GM15510 (cell line): ENCODE data around the gene PPP5C.

ENCODE experiments used
- POLR2A ChIP-seq: IDR thresholded peaks from 3 replicates; pipeline ENCODE4 v1.6.1; 2011; ENCODE audit warnings: borderline replicate concordance; ENCODE audit not compliant: insufficient read length; ENCODE audit errors: extremely low read depth

The PPP5C gene

DNA sequence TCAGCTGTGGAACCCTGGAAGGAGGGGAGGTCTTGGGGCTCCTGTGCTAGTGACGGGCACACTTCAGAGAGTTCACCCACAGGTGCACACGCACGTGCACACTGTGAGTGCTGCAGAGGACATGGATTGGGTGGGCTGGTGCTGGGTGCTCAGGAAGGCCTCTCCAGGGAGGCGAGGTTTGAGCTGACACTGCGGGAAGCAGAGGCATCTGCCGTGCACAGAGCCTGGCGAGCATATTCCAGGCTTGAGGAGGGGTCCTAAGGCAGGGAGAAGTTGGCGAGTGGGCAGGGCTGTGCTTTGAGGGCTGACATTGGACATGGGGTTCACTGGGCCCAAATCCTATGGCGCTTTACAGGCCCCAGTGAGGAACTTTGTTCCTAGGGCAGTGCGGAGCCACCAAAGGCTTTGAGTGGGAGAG is 40.8 kb downstream of the PPP5C start:
- TF ChIP-seq POLR2A = no peak

DNA sequence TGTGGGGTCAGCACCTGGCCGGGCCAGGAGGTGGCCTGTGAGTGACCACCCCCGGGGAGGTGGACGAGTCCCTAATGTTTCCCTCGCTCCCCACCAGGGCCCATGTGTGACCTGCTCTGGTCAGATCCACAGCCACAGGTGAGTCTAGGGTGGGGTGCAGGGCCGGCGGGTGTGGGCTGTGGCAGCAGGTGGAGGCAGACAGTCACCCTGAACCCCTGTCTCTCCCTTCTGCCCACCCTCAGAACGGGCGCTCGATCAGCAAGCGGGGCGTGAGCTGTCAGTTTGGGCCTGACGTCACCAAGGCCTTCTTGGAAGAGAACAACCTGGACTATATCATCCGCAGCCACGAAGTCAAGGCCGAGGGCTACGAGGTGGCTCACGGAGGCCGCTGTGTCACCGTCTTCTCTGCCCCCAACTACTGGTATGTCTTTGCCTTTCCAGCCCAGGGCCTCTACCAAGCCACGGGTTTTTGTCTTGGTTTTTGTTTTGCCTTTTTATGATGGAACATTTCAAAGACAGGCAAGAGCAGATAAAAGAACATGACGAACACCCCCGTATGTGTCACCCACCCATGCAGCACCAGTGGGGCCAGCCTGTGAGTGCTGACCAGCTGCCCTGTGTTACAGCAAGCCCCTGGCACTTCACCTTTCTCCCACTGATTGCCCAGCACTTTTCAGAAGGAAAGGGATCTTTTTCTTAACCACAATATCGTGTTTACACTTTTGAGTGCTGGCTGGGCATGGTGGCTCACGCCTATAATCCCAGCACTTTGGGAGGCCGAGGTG is 41.6 kb downstream of the PPP5C start:
- no peak for TF ChIP-seq POLR2A

DNA sequence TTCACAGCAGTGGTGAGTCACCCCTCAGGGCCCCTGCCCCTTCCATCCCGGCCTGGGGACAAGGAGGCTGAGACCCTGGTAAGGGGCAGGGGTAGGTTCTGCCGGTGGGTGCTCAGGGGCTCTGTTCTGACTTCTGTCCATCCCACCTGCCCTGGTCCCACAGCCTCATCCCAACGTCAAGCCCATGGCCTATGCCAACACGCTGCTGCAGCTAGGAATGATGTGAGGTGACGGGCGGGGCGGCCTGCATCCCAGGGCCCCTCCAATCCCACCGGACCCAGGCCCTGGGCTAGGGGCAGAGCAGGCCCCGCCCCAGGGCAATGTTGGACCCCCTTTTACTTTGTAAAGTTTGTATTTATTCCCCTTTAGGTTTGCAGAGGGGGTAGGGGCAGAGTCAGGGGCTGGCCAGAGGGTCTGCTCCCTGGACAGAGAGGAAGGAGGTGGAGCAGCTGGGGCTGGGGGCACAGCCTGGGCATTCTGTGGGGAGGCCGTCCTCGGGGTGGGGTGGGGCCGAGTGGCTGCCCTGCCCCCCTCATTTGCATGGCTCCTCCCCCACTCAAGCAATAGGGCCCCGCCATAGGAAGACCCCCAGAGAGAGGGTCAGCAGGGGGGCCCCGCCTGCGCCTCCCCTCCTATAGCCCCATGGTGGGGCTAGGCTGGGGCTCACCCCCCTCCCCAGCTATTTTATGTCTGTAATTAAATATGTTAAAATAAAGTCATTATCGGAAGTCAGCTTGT is 43.4 kb downstream of the PPP5C start:
- TF ChIP-seq POLR2A = no peak

DNA sequence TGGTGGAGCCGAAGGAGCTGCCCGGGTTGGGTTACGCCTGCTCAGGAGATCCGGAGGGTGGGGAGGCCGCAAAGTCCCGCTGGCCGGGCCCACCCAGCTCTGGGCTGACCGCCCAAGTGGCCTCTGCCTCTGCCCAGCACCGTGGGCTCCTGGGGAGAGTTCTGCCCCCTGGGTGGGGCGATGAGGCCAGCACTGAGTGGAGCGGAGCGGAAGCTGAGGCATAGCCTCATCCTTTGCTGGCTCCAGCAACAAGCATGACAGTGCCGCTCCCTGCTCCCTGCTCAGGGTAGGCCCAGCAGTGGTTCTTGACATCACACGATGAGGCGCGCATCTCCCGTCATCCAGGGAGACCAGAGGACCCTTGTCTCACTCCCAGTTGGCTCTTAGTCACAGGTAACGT is 44.0 kb downstream of the PPP5C start:
- TF ChIP-seq POLR2A = no peak

DNA sequence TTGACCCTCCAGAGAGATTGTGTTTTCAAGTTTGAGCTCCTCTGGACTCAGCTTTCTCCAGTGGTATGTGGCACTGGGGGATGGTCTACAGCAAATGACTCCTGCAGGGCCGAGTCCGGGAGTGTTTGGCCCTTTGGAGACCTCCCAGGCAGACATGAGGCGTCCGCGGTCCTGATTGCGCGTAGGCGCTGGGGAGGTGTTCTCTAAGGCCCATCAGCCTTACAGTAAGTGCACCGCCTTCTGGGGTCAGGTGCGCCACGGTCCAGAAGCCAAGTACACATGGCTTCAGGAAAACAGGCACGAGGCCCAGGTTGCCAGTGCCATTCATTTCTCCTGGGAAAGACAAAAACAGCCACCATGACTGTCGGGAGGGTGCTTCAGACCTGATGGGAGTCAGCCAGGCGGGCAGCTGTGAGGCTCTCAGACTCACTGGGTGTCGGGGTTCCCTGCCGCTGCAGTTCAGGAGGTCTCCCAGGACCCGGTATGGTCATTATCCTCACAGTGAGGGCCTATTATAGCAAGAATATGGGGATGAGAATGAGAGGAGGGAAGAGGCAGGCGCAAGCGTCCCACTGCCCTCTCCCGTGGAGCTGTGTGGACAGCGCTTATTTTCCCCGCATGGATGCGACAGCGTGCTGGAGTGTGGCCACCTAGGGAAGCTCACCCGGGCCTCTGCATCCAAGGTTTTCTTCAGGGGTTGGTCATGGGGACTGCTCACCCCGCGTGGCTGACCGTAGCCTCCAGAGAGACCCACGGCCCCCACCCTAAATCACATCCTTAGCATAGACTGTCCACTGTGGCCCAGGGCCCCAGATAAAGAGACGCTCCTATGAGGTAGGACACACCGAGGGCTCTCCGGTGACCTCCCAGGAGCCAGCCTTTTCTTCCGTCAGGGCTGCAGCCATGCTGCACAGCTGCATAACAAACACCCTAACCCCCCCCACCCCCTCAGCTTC is 44.7 kb downstream of the PPP5C start:
- TF ChIP-seq POLR2A = no peak

DNA sequence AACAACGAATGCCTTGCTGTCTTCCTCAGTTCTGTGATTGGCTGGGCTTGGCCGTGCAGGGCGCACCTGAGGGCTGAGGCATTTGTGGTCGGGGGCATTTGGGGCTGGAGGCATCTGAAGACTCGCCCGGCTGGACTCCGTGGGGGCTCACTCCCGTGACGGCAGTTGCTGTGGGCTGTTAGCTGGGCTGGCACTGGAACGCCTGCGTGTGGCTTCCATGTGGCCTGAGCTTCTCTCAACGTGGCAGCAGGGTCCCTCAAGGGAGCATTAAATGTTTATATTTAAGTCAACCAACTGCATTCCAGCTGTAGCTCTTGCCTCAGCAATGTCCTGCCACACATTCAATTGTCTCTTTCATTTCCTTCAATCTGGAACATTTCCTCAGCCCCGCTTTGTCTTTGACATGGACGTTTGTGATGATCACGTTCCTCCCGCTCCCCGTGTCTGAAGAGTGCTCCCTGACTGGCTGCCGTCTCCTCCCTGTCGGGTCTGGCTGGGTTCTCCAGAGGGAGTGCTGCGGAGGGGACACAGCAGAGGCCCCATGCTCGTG is 45.4 kb downstream of the PPP5C start:
- no peak for TF ChIP-seq POLR2A

DNA sequence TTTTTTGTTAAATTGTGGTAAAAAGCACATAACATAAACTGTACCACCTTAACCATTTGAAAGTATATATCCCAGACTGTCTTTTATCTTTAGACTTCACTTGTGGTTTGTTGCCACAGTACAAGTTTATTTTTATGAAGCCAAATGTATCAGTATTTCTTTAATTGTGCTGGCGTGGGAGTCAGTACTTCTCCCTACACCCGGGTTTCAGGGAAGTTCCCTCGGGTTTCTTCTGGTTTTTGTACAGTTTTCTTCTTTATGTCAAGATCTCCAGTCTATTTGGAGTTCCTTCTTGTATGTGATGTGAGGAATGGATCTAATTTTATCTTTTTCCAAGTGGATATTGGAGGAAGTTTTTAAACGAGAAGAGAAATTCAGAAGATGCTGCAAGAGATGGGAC is 46.0 kb downstream of the PPP5C start:
- no peak for TF ChIP-seq POLR2A

DNA sequence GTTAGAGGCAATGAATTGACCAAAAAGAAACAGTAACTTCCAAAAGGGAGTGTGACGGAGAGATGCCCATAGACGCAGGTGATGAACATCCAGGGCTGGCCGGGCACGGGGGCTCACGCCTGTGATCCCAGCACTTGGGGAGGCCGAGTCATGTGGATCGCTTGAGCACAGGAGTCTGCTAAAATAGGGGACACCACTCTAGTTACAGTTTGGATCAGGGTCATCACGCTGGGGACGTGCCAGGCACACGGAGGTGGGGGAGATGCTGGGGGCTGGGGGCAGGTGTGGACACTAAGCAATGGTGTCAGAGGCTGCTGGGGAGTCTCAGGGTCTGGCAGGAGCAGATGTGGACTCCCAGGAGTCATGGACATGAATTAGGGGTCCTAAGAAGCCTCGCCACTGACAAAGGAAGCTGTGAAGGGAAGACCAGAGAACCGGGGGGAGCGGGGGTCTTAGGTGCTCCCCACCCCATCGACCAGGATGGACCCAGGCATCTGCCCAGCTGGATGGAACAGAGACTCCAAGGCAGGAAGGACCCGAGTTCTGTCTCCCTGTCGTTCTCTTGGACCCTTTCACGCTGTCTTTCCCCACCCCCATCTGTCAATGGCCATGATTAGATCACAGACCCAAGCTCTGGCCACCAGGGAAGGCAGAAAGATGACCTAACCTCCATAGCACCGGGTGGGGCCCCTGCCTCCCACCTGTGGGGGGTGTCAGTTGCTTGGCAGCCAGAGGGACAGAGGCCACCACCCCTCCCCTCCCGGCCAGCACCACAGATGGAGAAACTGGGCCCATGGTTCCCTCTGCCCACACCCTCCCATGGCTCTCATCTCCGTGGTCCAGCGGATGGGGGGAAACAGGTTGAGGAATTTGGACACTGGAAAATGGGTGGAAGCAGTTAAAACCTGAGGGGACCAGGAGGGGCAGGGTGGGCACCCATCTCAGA is 46.8 kb downstream of the PPP5C start:
- TF ChIP-seq POLR2A = no peak

DNA sequence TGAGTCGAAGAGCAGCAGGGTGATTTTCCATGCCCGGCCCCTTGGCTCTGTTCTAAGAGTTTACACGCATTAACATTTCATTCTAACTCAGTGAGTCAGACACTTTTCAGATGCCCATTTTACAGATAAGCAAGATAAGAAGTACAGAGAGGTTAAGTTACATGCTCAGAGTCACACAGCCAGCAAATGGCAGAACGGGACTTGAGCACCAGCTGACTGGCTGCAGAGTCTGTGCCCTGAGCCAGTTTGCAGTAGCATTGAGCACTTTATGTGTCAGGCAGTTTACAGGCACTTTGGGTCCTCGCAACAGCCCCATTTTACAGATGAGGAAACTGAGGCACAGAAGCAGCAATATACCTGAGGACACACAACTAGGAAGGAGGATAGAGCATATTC is 47.5 kb downstream of the PPP5C start:
- TF ChIP-seq POLR2A = no peak

DNA sequence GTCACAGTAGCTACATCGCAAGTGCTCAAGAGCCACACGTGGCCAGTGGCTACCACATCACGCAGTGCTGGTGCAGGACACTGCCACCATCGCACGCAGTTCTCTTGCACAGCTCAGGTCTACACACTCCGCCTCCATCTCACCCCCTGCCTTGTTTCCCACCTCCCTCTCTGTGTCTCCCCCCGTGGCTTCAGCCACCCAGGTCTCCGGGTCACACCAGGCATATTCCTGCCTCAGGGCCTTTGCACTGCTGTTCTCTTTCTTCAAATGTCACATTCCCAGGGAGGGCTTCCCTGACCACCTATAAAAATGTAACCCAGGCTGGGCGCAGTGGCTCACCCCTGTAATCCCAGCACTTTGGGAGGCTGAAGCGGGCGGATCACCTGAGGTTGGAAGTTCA is 55.8 kb downstream of the PPP5C start:
- TF ChIP-seq POLR2A = no peak

DNA sequence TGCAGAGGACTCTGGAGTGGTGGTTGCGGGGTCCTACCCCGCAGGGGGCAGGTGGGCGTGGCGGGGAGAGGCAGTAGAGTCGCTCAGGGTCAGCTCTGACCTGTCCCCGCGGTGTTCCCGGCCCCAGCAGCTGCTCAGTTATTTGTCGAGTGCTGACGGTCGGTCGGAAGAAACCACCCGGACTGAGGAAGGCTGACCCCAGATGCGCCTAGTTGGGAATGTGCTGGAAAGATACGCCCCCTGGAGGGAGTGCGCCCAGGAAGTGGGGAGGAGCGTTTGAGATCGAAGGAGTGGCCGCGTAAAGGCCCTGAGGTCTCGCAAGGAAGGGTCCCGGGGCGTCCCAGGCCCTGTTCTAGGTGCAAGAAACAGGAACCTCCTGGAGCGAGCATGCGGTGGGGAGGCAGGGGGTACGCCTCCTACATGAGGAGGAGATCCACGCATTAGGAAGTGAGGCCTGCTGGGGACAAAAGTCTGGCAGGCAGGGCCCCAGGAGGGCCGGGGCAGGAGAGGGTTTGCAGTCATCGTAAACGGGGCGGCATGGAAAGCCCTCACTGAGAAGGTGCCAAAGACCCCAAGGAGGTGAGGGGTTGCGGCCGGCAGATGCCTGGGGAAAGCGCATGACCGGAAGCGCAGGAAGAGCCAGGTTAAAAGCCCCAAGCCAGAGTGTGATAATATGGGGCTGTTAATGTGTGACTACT is 57.3 kb downstream of the PPP5C start:
- no peak for TF ChIP-seq POLR2A

DNA sequence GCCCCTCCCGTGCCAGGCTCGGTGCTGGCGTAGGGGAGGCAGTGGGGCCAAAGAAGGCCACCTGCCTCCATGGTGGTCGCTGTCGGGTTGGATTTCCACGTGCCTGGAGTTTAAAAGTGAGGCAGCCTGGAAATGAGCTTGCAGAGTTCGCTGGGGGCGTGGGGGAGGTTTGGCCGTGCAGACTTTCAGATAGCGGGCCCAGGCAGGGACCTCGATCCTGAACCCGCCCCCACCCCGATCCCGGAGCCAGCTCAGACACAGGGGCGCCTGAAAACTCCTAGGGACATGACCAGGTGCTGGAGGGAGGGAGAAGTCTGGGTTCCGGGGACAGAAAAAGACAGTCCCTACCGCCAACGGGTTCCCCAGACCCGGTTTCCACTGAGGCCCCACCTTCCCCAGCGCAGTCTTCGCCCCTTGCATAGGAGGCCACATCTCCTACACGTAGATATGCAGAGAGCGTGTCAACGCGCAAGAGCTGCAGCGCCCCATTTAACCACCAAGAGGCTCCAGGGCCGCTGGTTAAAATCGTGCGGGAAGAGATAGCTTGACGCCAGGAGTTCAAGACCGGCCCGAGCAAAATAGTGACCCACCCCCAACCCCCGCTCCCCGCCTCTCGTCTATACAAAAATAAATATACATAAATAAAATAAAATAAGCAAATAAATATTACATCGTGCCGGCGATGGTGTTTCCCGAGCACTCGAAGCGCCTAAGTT is 58.0 kb downstream of the PPP5C start:
- TF ChIP-seq POLR2A = no peak
